GM12878 (cell line): ENCODE results near the gene SYNGR2. TPM values are rescaled to one million over a fixed set of nuclear protein-coding genes. Genes with fewer than 3 reads are reported as not detected.

Source experiments
- ATAC-seq: fragments of 200-7000 bp; cut with Tn5 transposase; 3 replicates; pipeline ENCODE4 v1.9.1; 2020; ENCODE audit warnings: mild to moderate bottlenecking, moderate library complexity
- BruUV-seq: library from RNA; stranded (reverse); fragments of 400-500 nt; replicated peaks from 2 replicates; lab custom pipeline; 2021; lab: Mats Ljungman, UMichigan
- CTCF ChIA-PET: fragments of 300-600 bp; sonication (Branson Sonifier 250); formaldehyde crosslinking; extraction: SDS; loops from one replicate; lab custom pipeline; 2021; ENCODE audit warnings: inconsistent platforms; lab: Yijun Ruan, JAX
- POLR2A ChIA-PET: fragments of 350-600 bp; formaldehyde crosslinking; extraction: SDS; loops from one replicate; lab custom pipeline; 2021; ENCODE audit warnings: inconsistent platforms; lab: Charles Lee
- RAD21 ChIA-PET: fragments of 300-600 bp; sonication (Branson Sonifier 250); formaldehyde crosslinking; loops from one replicate; lab custom pipeline; 2023; ENCODE audit warnings: antibody characterized with exemption; ENCODE audit not compliant: unreplicated experiment; lab: Charles Lee
- SMC1A ChIA-PET: fragments of 300-600 bp; sonication (Branson Sonifier 250); formaldehyde crosslinking; loops from one replicate; lab custom pipeline; 2023; ENCODE audit not compliant: unreplicated experiment, uncharacterized antibody; lab: Charles Lee
- DNase-seq: peaks from one replicate; pipeline ENCODE4 v3.0.0-alpha.2; 2011; ENCODE audit warnings: low read depth, low spot score
- FAIRE-seq: peaks from 3 replicates; lab custom pipeline; 2011; peaks lifted over from hg19 to GRCh38; lab: Jason Lieb, UNC
- H2AFZ ChIP-seq: 2 replicates; pipeline ENCODE4 v1.6.0; 2011; ENCODE audit warnings: low read depth, low read length, control low read depth; ENCODE audit not compliant: control insufficient read depth
- H3K27ac ChIP-seq: 2 replicates; pipeline ENCODE4 v1.5.1; 2011; ENCODE audit warnings: control low read depth; ENCODE audit not compliant: control insufficient read depth, insufficient read depth
- H3K27me3 ChIP-seq, 2 experiments: replicated peaks in 1 of 2; 2 replicates each; pipeline versions ENCODE4 v1.6.0 to v1.6.1; 2011; ENCODE audit warnings: low read length in 1 of 2; ENCODE audit not compliant: control insufficient read depth in 2 of 2, insufficient read depth in 2 of 2
- H3K36me3 ChIP-seq, 2 experiments: 2 replicates each; pipeline ENCODE4 v1.5.1; 2011; ENCODE audit warnings: low read length in 1 of 2; ENCODE audit not compliant: control insufficient read depth in 2 of 2, insufficient read depth in 2 of 2
- H3K4me1 ChIP-seq: 2 replicates; pipeline ENCODE4 v1.6.1; 2011; ENCODE audit warnings: mild to moderate bottlenecking, low read length, moderate library complexity, mixed read lengths; ENCODE audit not compliant: control insufficient read depth, insufficient read depth
- H3K4me2 ChIP-seq: 2 replicates; pipeline ENCODE4 v1.6.0; 2011; ENCODE audit warnings: control low read depth; ENCODE audit not compliant: control insufficient read depth, insufficient read depth
- H3K4me3 ChIP-seq: fragments of 200-600 bp; sonication (generic); 2 replicates; pipeline ENCODE4 v1.5.1; 2016
- H3K79me2 ChIP-seq: 2 replicates; pipeline ENCODE4 v1.6.0; 2011; ENCODE audit warnings: low read length; ENCODE audit not compliant: control insufficient read depth, insufficient read depth
- H3K9ac ChIP-seq: 2 replicates; pipeline ENCODE4 v1.8.0; 2011; ENCODE audit warnings: low read length, control low read depth, mixed read lengths; ENCODE audit not compliant: control insufficient read depth, insufficient read depth
- H3K9me3 ChIP-seq: replicated peaks from 3 replicates; pipeline ENCODE4 v1.5.1; 2011; ENCODE audit warnings: mild to moderate bottlenecking, low read length; ENCODE audit not compliant: control insufficient read depth, insufficient read depth
- H4K20me1 ChIP-seq: 2 replicates; pipeline ENCODE4 v1.6.0; 2011; ENCODE audit not compliant: control insufficient read depth, insufficient read depth
- BACH1 ChIP-seq: fragments of 450-650 bp; IDR thresholded peaks from 2 replicates; pipeline ENCODE4 v1.6.1; 2017; ENCODE audit warnings: mild to moderate bottlenecking, borderline replicate concordance
- BCL11A ChIP-seq: IDR thresholded peaks from 2 replicates; pipeline ENCODE4 v1.6.1; 2011; ENCODE audit warnings: low read depth, low read length
- BCL3 ChIP-seq: IDR thresholded peaks from 2 replicates; pipeline ENCODE4 v1.6.1; 2011; ENCODE audit warnings: borderline replicate concordance, low read depth, mild to moderate bottlenecking, moderate library complexity, low read length; ENCODE audit not compliant: insufficient read depth, poor library complexity, severe bottlenecking
- CBFB ChIP-seq: IDR thresholded peaks from 2 replicates; pipeline ENCODE4 v1.6.1; 2016; ENCODE audit warnings: antibody characterized with exemption, low read depth
- EED ChIP-seq: sonication (generic); IDR thresholded peaks from 2 replicates; pipeline ENCODE4 v1.6.1; 2016; ENCODE audit warnings: antibody characterized with exemption, low read depth
- EZH2 ChIP-seq: IDR thresholded peaks from 2 replicates; pipeline ENCODE4 v1.6.1; 2012; ENCODE audit warnings: low read depth, mild to moderate bottlenecking, control low read depth, inconsistent platforms, low read length, borderline replicate concordance; ENCODE audit not compliant: control insufficient read depth
- KDM1A ChIP-seq: fragments of 200-600 bp; sonication (generic); IDR thresholded peaks from 2 replicates; pipeline ENCODE4 v1.6.1; 2016; ENCODE audit warnings: borderline replicate concordance
- MXI1 ChIP-seq: fragments of 150-350 bp; IDR thresholded peaks from 2 replicates; pipeline ENCODE4 v1.6.1; 2011; ENCODE audit warnings: low read depth, mild to moderate bottlenecking, inconsistent platforms, low read length, improper control_type of control experiment
- NKRF ChIP-seq: fragments of 450-650 bp; conservative IDR thresholded peaks from 2 replicates; pipeline ENCODE4 v1.6.1; 2017; ENCODE audit warnings: mild to moderate bottlenecking, moderate library complexity
- PKNOX1 ChIP-seq: fragments of 450-650 bp; IDR thresholded peaks from 2 replicates; pipeline ENCODE4 v1.6.1; 2016; ENCODE audit warnings: mild to moderate bottlenecking
- PML ChIP-seq: IDR thresholded peaks from 2 replicates; pipeline ENCODE4 v1.6.1; 2012; ENCODE audit warnings: low read length, inconsistent platforms
- SMAD5 ChIP-seq: IDR thresholded peaks from 2 replicates; pipeline ENCODE4 v1.6.1; 2016; ENCODE audit warnings: antibody characterized with exemption, low read depth
- SUPT20H ChIP-seq: IDR thresholded peaks from 2 replicates; pipeline ENCODE4 v1.6.1; 2011; ENCODE audit warnings: low read depth, mild to moderate bottlenecking, low read length, moderate library complexity, borderline replicate concordance; ENCODE audit not compliant: control insufficient read depth
- WRNIP1 ChIP-seq: IDR thresholded peaks from 2 replicates; pipeline ENCODE4 v1.6.1; 2011; ENCODE audit warnings: low read depth, low read length, improper control_type of control experiment, borderline replicate concordance
- ZZZ3 ChIP-seq: IDR thresholded peaks from 2 replicates; pipeline ENCODE4 v1.6.1; 2011; ENCODE audit warnings: low read depth; ENCODE audit not compliant: control insufficient read depth, insufficient read length
- WGBS: methylation state at CpG from one replicate; pipeline ENCODE4 v1.1.6; 2016; ENCODE audit warnings: low lambda C conversion rate; ENCODE audit not compliant: insufficient replicate concordance, insufficient coverage; ENCODE audit errors: missing lambda C conversion rate; 5-methylcytosine and 5-hydroxymethylcytosine counted together
- in situ Hi-C: fragments of 300-500 bp; cut with MboI; formaldehyde crosslinking; loops from 9 replicates; pipeline ENCODE4 v1.14.3; 2018; ENCODE audit warnings: mixed read lengths
- intact Hi-C: fragments of 100-400 bp; cut with micrococcal nuclease; formaldehyde crosslinking; loops from one replicate; pipeline ENCODE4 v1.14.2; 2022; ENCODE audit not compliant: unreplicated experiment
- polyA plus RNA-seq, 11 experiments: library from polyadenylated mRNA; depleted of rRNA in 4 of 11; unstranded in 6 of 11; stranded (reverse) in 5 of 11; fragments of >200 nt; fragmentation: Nextera tagmentation in 4 of 11; fragmentation: Illumina TruSeq in 1 of 11; extraction: Ambion mirVana in 4 of 11; extraction: Trizol in 1 of 11; gene quantifications; 1 replicate in 1 of 11; 2 replicates in 10 of 11; pipeline versions ENCODE4 v1.2.1 to v1.2.3, GENCODE V29; 2011 to 2016; ENCODE audit warnings: inconsistent platforms in 2 of 11, missing spikeins in 2 of 11, low read depth in 1 of 11
- total RNA-seq, 4 experiments: library from RNA; depleted of rRNA in 3 of 4; stranded (reverse); fragments of >200 nt in 3 of 4; fragmentation: Illumina TruSeq in 1 of 4; extraction: Trizol in 1 of 4; gene quantifications; 2 replicates each; pipeline versions ENCODE4 v1.2.1 to v1.2.3, GENCODE V29; 2013 to 2021

SYNGR2 gene
- total and polyA plus RNA-seq, 10 of the 15 experiments (the other 5 are each of a cell fraction or from before 2014, with no cell fraction given), result 4.4 to 529 (median 261) TPM

- TF ChIP-seq NKRF (0 out of 2 replicates have a peak, but pooled peaks have one; percentile 31), MXI1 (peak; percentile 55), BCL3 (peak; percentile 10)
Measured at GRCh38 chr17:78172249-78173051, 4.1 kb downstream of the SYNGR2 start (continued).

- no peak for FAIRE-seq
- BruUV-seq, result no TSS peak
- Histone ChIP-seq H4K20me1 (no peaks in the 10 kb centered on the region; the same call in 1 of the 2 replicates), H3K4me3 (peak overlapping the region; percentile 70), H3K79me2 (peaks cover 55% of the 10 kb centered on the region), H2AFZ (no peak overlapping the region), H3K4me1 (peaks cover 64% of the 10 kb centered on the region), H3K9me3 (no peaks in the 10 kb centered on the region), H3K36me3 (peaks cover 2 to 26% of the 10 kb centered on the region in 2 experiments; a peak in 3 of 4 replicates), H3K27me3 (no peaks in the 10 kb centered on the region), H3K4me2 (peak overlapping the region; percentile 96), H3K9ac (peak overlapping the region; percentile 54), H3K27ac (peak overlapping the region; percentile 86)
- in situ Hi-C loops, result loop anchor here (25.0 kb wide), 1 partner anchor 1911 kb away; the partner anchor contains the start of gene UBALD2
- ChIA-PET SMC1A (interaction anchor here (0.5 to 7.4 kb wide), 15 partner anchors 9 to 154 kb away, joined by 3 to 51 read pairs (median 5); partner anchors contain the start of genes C17orf99 and TMC8), CTCF (interaction anchor here (0.8 to 9.0 kb wide), 13 partner anchors 9 to 88 kb away, joined by 3 to 132 read pairs (median 6); partner anchors contain the start of genes AFMID, C17orf99, TK1 and TMC6), POLR2A (interaction anchor here (0.6 to 8.7 kb wide), 15 partner anchors 11 to 58 kb away, joined by 3 to 85 read pairs (median 6); partner anchors contain the start of genes C17orf99, TK1, TMC6 and TMC8), RAD21 (interaction anchor here (0.6 to 8.6 kb wide), 10 partner anchors 11 to 78 kb away, joined by 3 to 83 read pairs (median 4); partner anchors contain the start of gene TMC8)
- peak; percentile 66 for DNase-seq
- intact Hi-C loops, result loop anchor here (2.0 kb wide), 1 partner anchor 38 kb away; no protein-coding TSS in a partner anchor
- peak; percentile 54 for ATAC-seq
- 5% methylated on average over 11 of the region's 11 CpGs for WGBS
- no peak for TF ChIP-seq SUPT20H
- peak; percentile 55 for TF ChIP-seq EED
- TF ChIP-seq BACH1, result no peak; the same call in 1 of the 2 replicates
- no peak for TF ChIP-seq CBFB
- TF ChIP-seq ZZZ3, result no peak
- TF ChIP-seq WRNIP1, result no peak
- peak; percentile 68; the same call in 1 of the 2 replicates for TF ChIP-seq PML
- 0 out of 2 replicates have a peak, but pooled peaks have one; percentile 1 for TF ChIP-seq BCL11A
- TF ChIP-seq KDM1A, result no peak
- peak; percentile 3; the same call in 1 of the 2 replicates for TF ChIP-seq PKNOX1
- TF ChIP-seq EZH2, result no peak
- peak; percentile 40; the same call in 1 of the 2 replicates for TF ChIP-seq SMAD5
Measured at GRCh38 chr17:78173097-78173715, 4.8 kb downstream of the SYNGR2 start.
